Keratinocyte (primary cell): Measurements from ENCODE around the gene MAGI2. TPM values are rescaled to one million over a fixed set of nuclear protein-coding genes. Genes with fewer than 3 reads are reported as not detected.

Experiments
- DNase-seq: peaks from one replicate; pipeline ENCODE4 v3.0.0-alpha.2; 2011; ENCODE audit warnings: low read depth, missing footprints, low spot score
- FAIRE-seq: peaks from 2 replicates; lab custom pipeline; 2011; peaks lifted over from hg19 to GRCh38; lab: Jason Lieb, UNC
- H2AFZ ChIP-seq: 2 replicates; pipeline ENCODE4 v1.6.0; 2012; ENCODE audit warnings: low read length, control low read depth, inconsistent platforms; ENCODE audit not compliant: control insufficient read depth
- H3K27ac ChIP-seq: 2 replicates; pipeline ENCODE4 v1.5.1; 2011; ENCODE audit warnings: low read length; ENCODE audit not compliant: control insufficient read depth, insufficient read depth
- H3K27me3 ChIP-seq: 3 replicates; pipeline ENCODE4 v1.6.0; 2011; ENCODE audit warnings: low read length; ENCODE audit not compliant: control insufficient read depth, insufficient read depth; ENCODE audit errors: extremely low read depth
- H3K36me3 ChIP-seq, 2 experiments: 2 replicates in 1 of 2; 3 replicates in 1 of 2; pipeline ENCODE4 v1.5.1; 2011; ENCODE audit warnings: low read length in 2 of 2, mild to moderate bottlenecking in 1 of 2; ENCODE audit not compliant: control insufficient read depth in 2 of 2, insufficient read depth in 2 of 2; ENCODE audit errors: extremely low read depth in 1 of 2
- H3K4me1 ChIP-seq: 3 replicates; pipeline ENCODE4 v1.5.1; 2011; ENCODE audit warnings: low read length; ENCODE audit not compliant: control insufficient read depth, insufficient read depth; ENCODE audit errors: extremely low read depth
- H3K4me2 ChIP-seq: 3 replicates; pipeline ENCODE4 v1.6.0; 2011; ENCODE audit warnings: low read depth, low read length; ENCODE audit not compliant: control insufficient read depth, insufficient read depth; ENCODE audit errors: extremely low read depth
- H3K4me3 ChIP-seq, 3 experiments: fragments of 200-600 bp in 1 of 3; sonication (generic) in 1 of 3; 2 replicates in 2 of 3; 3 replicates in 1 of 3; pipeline ENCODE4 v1.5.1; 2011 to 2016; ENCODE audit warnings: low read length in 3 of 3, mild to moderate bottlenecking in 3 of 3, control low read depth in 2 of 3, inconsistent platforms in 1 of 3, low read depth in 1 of 3, mixed read lengths in 1 of 3, mixed run types in 1 of 3, moderate library complexity in 1 of 3; ENCODE audit not compliant: control insufficient read depth in 2 of 3, insufficient read depth in 2 of 3; ENCODE audit errors: extremely low read depth in 1 of 3
- H3K79me2 ChIP-seq: 2 replicates; pipeline ENCODE4 v1.6.0; 2012; ENCODE audit warnings: low read length; ENCODE audit not compliant: control insufficient read depth, insufficient read depth
- H3K9ac ChIP-seq: 3 replicates; pipeline ENCODE4 v1.6.0; 2011; ENCODE audit warnings: low read length; ENCODE audit not compliant: control insufficient read depth, insufficient read depth; ENCODE audit errors: extremely low read depth
- H3K9me1 ChIP-seq: 3 replicates; pipeline ENCODE4 v1.6.0; 2011; ENCODE audit warnings: low read length; ENCODE audit not compliant: control insufficient read depth, insufficient read depth; ENCODE audit errors: extremely low read depth
- H3K9me3 ChIP-seq: 2 replicates; pipeline ENCODE4 v1.5.1; 2012; ENCODE audit warnings: low read depth, low read length; ENCODE audit not compliant: control insufficient read depth
- H4K20me1 ChIP-seq: 3 replicates; pipeline ENCODE4 v1.6.0; 2011; ENCODE audit warnings: low read length; ENCODE audit not compliant: control insufficient read depth, insufficient read depth; ENCODE audit errors: extremely low read depth
- CTCF ChIP-seq, 3 experiments: IDR thresholded peaks in 1 of 3; conservative IDR thresholded peaks in 1 of 3; optimal IDR thresholded peaks in 1 of 3; 2 replicates in 2 of 3; 3 replicates in 1 of 3; pipeline versions ENCODE3 to v1.5.1; 2011; ENCODE audit warnings: low read length in 3 of 3, mild to moderate bottlenecking in 3 of 3, moderate library complexity in 2 of 3, control low read depth in 1 of 3, inconsistent platforms in 1 of 3; ENCODE audit not compliant: insufficient read depth in 2 of 3; ENCODE audit errors: extremely low read depth in 1 of 3
- EZH2 ChIP-seq: IDR thresholded peaks from one replicate; pipeline ENCODE4 v1.6.1; 2012; ENCODE audit warnings: inconsistent platforms, mild to moderate bottlenecking, low read length, moderate library complexity
- dilution Hi-C: fragments of 300-500 bp; cut with MboI; formaldehyde crosslinking; loops from one replicate; pipeline ENCODE4 v1.7.0; 2020; ENCODE audit warnings: low sequenced_read_pairs; ENCODE audit not compliant: extremely low pct_ligation_motif_present
- polyA plus RNA-seq, 5 experiments: library from polyadenylated mRNA; depleted of rRNA in 3 of 5; stranded (reverse) in 3 of 5; stranded (forward) in 1 of 5; unstranded in 1 of 5; fragments of >200 nt; gene quantifications; 1 replicate in 1 of 5; 2 replicates in 3 of 5; 3 replicates in 1 of 5; pipeline versions ENCODE4 v1.2.1 to v1.2.3, GENCODE V29; 2011 to 2012; ENCODE audit warnings: missing spikeins in 2 of 5, low read depth in 1 of 5, low replicate concordance in 1 of 5

Gene MAGI2
- polyA plus RNA-seq, 1 donor (not counting 4 experiments of a cell fraction or from before 2014, with no cell fraction given), result 0.07 TPM

- H3K27ac ChIP-seq, result no peak overlapping the region
- no peaks in the 10 kb centered on the region for H3K79me2 ChIP-seq
- no peak overlapping the region for H2AFZ ChIP-seq
- H3K36me3 ChIP-seq, result no peaks in the 10 kb centered on the region
- no peak for TF ChIP-seq CTCF (optimal IDR thresholded peaks at IDR 0.05 in 1 of 3, IDR thresholded peaks at IDR 0.05 in 1 of 3, conservative IDR thresholded peaks at IDR 0.05 in 1 of 3; ENCODE audit: extremely low read depth in 1 of 3, insufficient read depth in 2 of 3, low read length in 3 of 3)
- no peak for TF ChIP-seq EZH2
- H3K4me1 ChIP-seq, result no peaks in the 10 kb centered on the region
- H3K4me2 ChIP-seq, result no peak overlapping the region
- H3K27me3 ChIP-seq, result no peaks in the 10 kb centered on the region
- DNase-seq, result no peak
- no peaks in the 10 kb centered on the region for H3K9me1 ChIP-seq
- H3K9me3 ChIP-seq, result no peaks in the 10 kb centered on the region
- no peak overlapping the region for H3K4me3 ChIP-seq
- no peaks in the 10 kb centered on the region for H4K20me1 ChIP-seq
- dilution Hi-C loops, result no loop called here
- no peak for FAIRE-seq
- H3K9ac ChIP-seq, result no peak overlapping the region
Measured at GRCh38 chr7:78329001-78329655, 1124.3 kb downstream of the MAGI2 start.

DNA sequence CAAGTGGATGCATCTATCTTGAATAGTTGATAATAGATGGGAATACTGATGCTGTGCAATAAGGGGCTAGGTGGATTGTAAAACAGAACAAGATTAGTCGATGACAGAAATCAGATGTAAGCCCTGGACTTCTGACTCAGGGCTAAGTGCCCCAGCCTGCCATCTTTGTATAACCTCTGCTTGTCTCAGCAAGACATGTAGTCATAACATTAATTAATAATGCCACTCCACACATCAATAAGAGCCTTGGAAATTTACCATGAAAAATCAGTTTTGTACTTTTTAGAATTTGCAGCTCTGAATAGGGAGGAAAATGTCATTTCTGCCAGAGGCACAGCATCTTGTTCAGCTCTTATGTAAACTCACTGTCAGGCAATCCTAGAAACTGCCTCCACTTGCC lies 1125.7 kb downstream of the MAGI2 start:
- no peaks in the 10 kb centered on the region for H3K27me3 ChIP-seq
- dilution Hi-C loops, result no loop called here
- no peak for FAIRE-seq
- H3K4me2 ChIP-seq, result no peak overlapping the region
- H2AFZ ChIP-seq, result no peak overlapping the region
- no peaks in the 10 kb centered on the region for H3K79me2 ChIP-seq
- H3K9ac ChIP-seq, result no peak overlapping the region
- no peak overlapping the region for H3K27ac ChIP-seq
- H3K9me1 ChIP-seq, result no peaks in the 10 kb centered on the region
- H3K4me3 ChIP-seq, result no peak overlapping the region
- DNase-seq, result no peak
- no peaks in the 10 kb centered on the region for H3K36me3 ChIP-seq
- no peaks in the 10 kb centered on the region for H3K9me3 ChIP-seq
- H4K20me1 ChIP-seq, result no peaks in the 10 kb centered on the region
- no peaks in the 10 kb centered on the region for H3K4me1 ChIP-seq
- TF ChIP-seq CTCF (optimal IDR thresholded peaks at IDR 0.05 in 1 of 3, IDR thresholded peaks at IDR 0.05 in 1 of 3, conservative IDR thresholded peaks at IDR 0.05 in 1 of 3; ENCODE audit: extremely low read depth in 1 of 3, insufficient read depth in 2 of 3, low read length in 3 of 3) (no peak), EZH2 (no peak)
